Measurements from ENCODE around the gene PCNP. TPM values are rescaled to one million over a fixed set of nuclear protein-coding genes. Genes with fewer than 3 reads are reported as not detected.
A peak's percentile ranks its signal among the peaks of the same experiment; 100 is the strongest.

Gene PCNP
- total and polyA plus RNA-seq, 9 donors: 104 to 237 (median 164) TPM

- peak overlapping the region; percentile 92 to 96 for H3K27ac ChIP-seq
- peaks cover 4% of the 10 kb centered on the region for H3K4me1 ChIP-seq (ENCODE audit: insufficient read depth)
- no peaks in the 10 kb centered on the region for H3K9me3 ChIP-seq
- DNase-seq: peak; percentile 61 to 75 (median 65)
- intact Hi-C loops (cut with DNase I): loop anchor here in 2 of 4 donors (2.0 to 10.0 kb wide), 3 partner anchors 100 to 866 kb away; partner anchors contain the start of genes RPL24 (in 1 of the 2), TFG (in 1 of the 2) and ZBTB11 (in 1 of the 2)
- no peaks in the 10 kb centered on the region for H3K27me3 ChIP-seq
- no peak for TF ChIP-seq POLR2A (IDR thresholded peaks at IDR 0.05)
- TF ChIP-seq EP300 (IDR thresholded peaks at IDR 0.05): no peak
- no peak for TF ChIP-seq CTCF (IDR thresholded peaks at IDR 0.05)
- H3K36me3 ChIP-seq: no peaks in the 10 kb centered on the region
- peak overlapping the region; percentile 84 for H3K4me3 ChIP-seq
- 0 to 1% (median 1%) methylated on average over 37 to 41 of the region's 41 CpGs for WGBS, 3 donors
Observed at GRCh38 chr3:101574388-101575112, 570 bp downstream of the PCNP start.

GRCh38 chr3:101577286-101577685 is 3.3 kb downstream of the PCNP start:
- peaks cover 7% of the 10 kb centered on the region for H3K4me1 ChIP-seq (ENCODE audit: insufficient read depth)
- DNase-seq: no peak
- H3K4me3 ChIP-seq: no peak overlapping the region
- 88 to 96% (median 96%) methylated on average over 6 of the region's 6 CpGs for WGBS, 3 donors
- intact Hi-C loops (cut with DNase I): loop anchor here in 1 of 4 donors (10.0 kb wide), 1 partner anchor 98 kb away; the partner anchor contains the start of gene ZBTB11
- no peaks in the 10 kb centered on the region for H3K9me3 ChIP-seq
- no peaks in the 10 kb centered on the region for H3K36me3 ChIP-seq
- no peak overlapping the region for H3K27ac ChIP-seq
- TF ChIP-seq POLR2A (IDR thresholded peaks at IDR 0.05) (no peak), CTCF (IDR thresholded peaks at IDR 0.05) (no peak), EP300 (IDR thresholded peaks at IDR 0.05) (no peak)
- H3K27me3 ChIP-seq: no peaks in the 10 kb centered on the region

GRCh38 chr3:101588616-101589015 is 14.6 kb downstream of the PCNP start:
- H3K36me3 ChIP-seq: no peaks in the 10 kb centered on the region
- H3K4me1 ChIP-seq (ENCODE audit: insufficient read depth): no peaks in the 10 kb centered on the region
- no peak overlapping the region for H3K4me3 ChIP-seq
- WGBS, 3 donors: 7 to 19% (median 8%) methylated on average over 1 of the region's 1 CpG
- no peaks in the 10 kb centered on the region for H3K9me3 ChIP-seq
- no peak overlapping the region for H3K27ac ChIP-seq
- intact Hi-C loops (cut with DNase I): no loop called here
- DNase-seq: no peak
- H3K27me3 ChIP-seq: no peaks in the 10 kb centered on the region
- TF ChIP-seq EP300 (IDR thresholded peaks at IDR 0.05) (no peak), CTCF (IDR thresholded peaks at IDR 0.05) (no peak), POLR2A (IDR thresholded peaks at IDR 0.05) (no peak)

- Histone ChIP-seq H3K27ac (no peak overlapping the region), H3K4me1 (ENCODE audit: insufficient read depth) (no peaks in the 10 kb centered on the region), H3K27me3 (no peaks in the 10 kb centered on the region), H3K36me3 (no peaks in the 10 kb centered on the region), H3K4me3 (no peak overlapping the region), H3K9me3 (no peaks in the 10 kb centered on the region)
- TF ChIP-seq POLR2A (IDR thresholded peaks at IDR 0.05): no peak
- no peak for TF ChIP-seq EP300 (IDR thresholded peaks at IDR 0.05)
- TF ChIP-seq CTCF (IDR thresholded peaks at IDR 0.05): no peak
- DNase-seq: no peak
- WGBS, 3 donors: 67 to 74% (median 69%) methylated on average over 3 of the region's 3 CpGs
- intact Hi-C loops (cut with DNase I): no loop called here
Observed at GRCh38 chr3:101591071-101591470, 17.1 kb downstream of the PCNP start.

Data from ovary (tissue), 9 donors.